HepG2 (cell line): ENCODE measurements around the gene PROK2. TPM values are rescaled to one million over a fixed set of nuclear protein-coding genes. Genes with fewer than 3 reads are reported as not detected.

Source experiments
- ATAC-seq: fragments of 200-7000 bp; cut with Tn5 transposase; 3 replicates; pipeline ENCODE4 v1.9.1; 2020; ENCODE audit warnings: mild to moderate bottlenecking, moderate library complexity
- BruUV-seq: library from RNA; stranded (reverse); fragments of 400-500 nt; replicated peaks from 2 replicates; lab custom pipeline; 2021; lab: Mats Ljungman, UMichigan
- CTCF ChIA-PET: fragments of 300-600 bp; formaldehyde crosslinking; extraction: SDS; loops from one replicate; lab custom pipeline; 2021; ENCODE audit warnings: low total read pairs, inconsistent platforms, low intra/inter-chr PET ratio; lab: Yijun Ruan, JAX
- POLR2A ChIA-PET: fragments of 350-600 bp; sonication (Branson Sonifier 250); formaldehyde crosslinking; loops from one replicate; lab custom pipeline; 2020; ENCODE audit warnings: antibody characterized with exemption, inconsistent platforms; lab: Yijun Ruan, JAX
- DNase-seq: peaks from one replicate; pipeline ENCODE4 v3.0.0-alpha.2; 2015; ENCODE audit warnings: low spot score
- FAIRE-seq: peaks from 3 replicates; lab custom pipeline; 2011; peaks lifted over from hg19 to GRCh38; lab: Jason Lieb, UNC
- H2AFZ ChIP-seq: one replicate; pipeline ENCODE4 v1.6.1; 2011; ENCODE audit warnings: low read length, inconsistent platforms
- H3K27ac ChIP-seq: fragments of 300-600 bp; 3 replicates; pipeline ENCODE4 v1.8.0; 2011; ENCODE audit warnings: mixed run types, mild to moderate bottlenecking, mixed read lengths, low read length, inconsistent platforms; ENCODE audit not compliant: insufficient read depth; ENCODE audit errors: extremely low read length
- H3K27me3 ChIP-seq, 2 experiments: fragments of 200-600 bp in 1 of 2; 2 replicates in 1 of 2; 3 replicates in 1 of 2; pipeline versions ENCODE4 v1.6.0 to v1.8.0; 2011; ENCODE audit warnings: low read length in 2 of 2, mild to moderate bottlenecking in 2 of 2, moderate library complexity in 2 of 2, inconsistent platforms in 1 of 2; ENCODE audit not compliant: insufficient read depth in 2 of 2, control insufficient read depth in 1 of 2
- H3K36me3 ChIP-seq, 2 experiments: fragments of 200-600 bp in 1 of 2; replicated peaks in 1 of 2; 2 replicates in 1 of 2; 3 replicates in 1 of 2; pipeline versions ENCODE4 v1.5.1 to v1.8.0; 2011; ENCODE audit warnings: low read length in 2 of 2, inconsistent platforms in 1 of 2; ENCODE audit not compliant: insufficient read depth in 2 of 2, control insufficient read depth in 1 of 2
- H3K4me1 ChIP-seq: 2 replicates; pipeline ENCODE4 v1.5.1; 2012; ENCODE audit warnings: low read length, inconsistent platforms; ENCODE audit not compliant: insufficient read depth
- H3K4me2 ChIP-seq: 2 replicates; pipeline ENCODE4 v1.6.0; 2011; ENCODE audit warnings: low read depth, low read length, inconsistent platforms
- H3K4me3 ChIP-seq, 3 experiments: fragments of 200-600 bp in 1 of 3; sonication (generic), shearing (Covaris generic) in 1 of 3; replicated peaks in 1 of 3; 2 replicates each; pipeline ENCODE4 v1.5.1; 2011 to 2016; ENCODE audit warnings: low read length in 3 of 3, inconsistent platforms in 2 of 3, low read depth in 2 of 3, mild to moderate bottlenecking in 2 of 3, control low read depth in 1 of 3, mixed read lengths in 1 of 3; ENCODE audit not compliant: insufficient read depth in 1 of 3
- H3K79me2 ChIP-seq: one replicate; pipeline ENCODE4 v1.6.1; 2011; ENCODE audit warnings: low read length, inconsistent platforms; ENCODE audit not compliant: insufficient read depth
- H3K9ac ChIP-seq: 2 replicates; pipeline ENCODE4 v1.6.0; 2011; ENCODE audit warnings: mild to moderate bottlenecking, low read depth, low read length, inconsistent platforms; ENCODE audit not compliant: insufficient read depth
- H3K9me3 ChIP-seq: 2 replicates; pipeline ENCODE4 v1.5.1; 2012; ENCODE audit warnings: mild to moderate bottlenecking, low read length
- H4K20me1 ChIP-seq: 2 replicates; pipeline ENCODE4 v1.6.0; 2011; ENCODE audit warnings: inconsistent platforms, mild to moderate bottlenecking, low read length, moderate library complexity; ENCODE audit not compliant: insufficient read depth
- ATF7 ChIP-seq, 2 experiments: fragments of 450-650 bp in 1 of 2; sonication (generic) in 1 of 2; formaldehyde crosslinking in 1 of 2; IDR thresholded peaks; 2 replicates each; pipeline versions ENCODE4 v1.4.0 to v1.6.1; 2016 to 2020; ENCODE audit warnings: antibody characterized with exemption in 1 of 2, mild to moderate bottlenecking in 1 of 2, missing genetic modification reagents in 1 of 2
- GATAD2A ChIP-seq: IDR thresholded peaks from 2 replicates; pipeline ENCODE4 v1.6.1; 2016
- NR1H2 ChIP-seq: sonication (generic); formaldehyde crosslinking; IDR thresholded peaks from 2 replicates; pipeline ENCODE4 v1.8.1; 2022; ENCODE audit warnings: low read depth, missing genetic modification reagents, borderline replicate concordance
- RAD51 ChIP-seq: fragments of 450-650 bp; IDR thresholded peaks from 2 replicates; pipeline ENCODE4 v1.6.1; 2016; ENCODE audit warnings: borderline replicate concordance
- RARA ChIP-seq: IDR thresholded peaks from 2 replicates; pipeline ENCODE4 v1.6.1; 2016; ENCODE audit warnings: missing genetic modification reagents, missing compliant biosample characterization
- ZFP36L2 ChIP-seq: sonication (generic); formaldehyde crosslinking; IDR thresholded peaks from 2 replicates; pipeline ENCODE4 v1.4.0; 2020; ENCODE audit warnings: missing genetic modification reagents
- ZFP37 ChIP-seq: sonication (generic); formaldehyde crosslinking; IDR thresholded peaks from 2 replicates; pipeline ENCODE4 v1.4.0; 2020; ENCODE audit warnings: missing genetic modification reagents, borderline replicate concordance
- ZFP41 ChIP-seq: sonication (generic); formaldehyde crosslinking; IDR thresholded peaks from 2 replicates; pipeline ENCODE4 v1.4.0; 2020; ENCODE audit warnings: mild to moderate bottlenecking, missing genetic modification reagents, borderline replicate concordance
- ZKSCAN1 ChIP-seq: fragments of 150-350 bp; IDR thresholded peaks from 2 replicates; pipeline ENCODE4 v1.6.1; 2014; ENCODE audit warnings: low read length
- ZNF326 ChIP-seq: sonication (generic); formaldehyde crosslinking; IDR thresholded peaks from 2 replicates; pipeline ENCODE4 v1.4.0; 2020; ENCODE audit warnings: missing genetic modification reagents, borderline replicate concordance
- ZNF337 ChIP-seq: sonication (generic); formaldehyde crosslinking; IDR thresholded peaks from 2 replicates; pipeline ENCODE4 v1.5.1; 2020; ENCODE audit warnings: missing genetic modification reagents, low read depth, mild to moderate bottlenecking, borderline replicate concordance
- ZNF644 ChIP-seq: IDR thresholded peaks from 2 replicates; pipeline ENCODE4 v1.6.1; 2016; ENCODE audit warnings: low read depth
- ZNF724P ChIP-seq: sonication (generic); formaldehyde crosslinking; IDR thresholded peaks from 2 replicates; pipeline ENCODE4 v1.8.0; 2022; ENCODE audit warnings: missing genetic modification reagents, borderline replicate concordance
- ZNF746 ChIP-seq: sonication (generic); formaldehyde crosslinking; IDR thresholded peaks from 2 replicates; pipeline ENCODE4 v1.8.0; 2022; ENCODE audit warnings: mild to moderate bottlenecking, missing genetic modification reagents
- ZSCAN20 ChIP-seq: sonication (generic); formaldehyde crosslinking; IDR thresholded peaks from 2 replicates; pipeline ENCODE4 v1.4.0; 2020; ENCODE audit warnings: missing genetic modification reagents, mild to moderate bottlenecking, borderline replicate concordance
- WGBS: methylation state at CpG from one replicate; pipeline ENCODE4 v1.1.6; 2017; ENCODE audit warnings: low lambda C conversion rate; 5-methylcytosine and 5-hydroxymethylcytosine counted together
- in situ Hi-C: cut with HindIII; loops from 2 replicates; pipeline ENCODE4 v1.10.0; 2017; ENCODE audit warnings: low pct_unique_long_range_greater_than_20kb; ENCODE audit not compliant: extremely low pct_ligation_motif_present
- intact Hi-C: fragments of 100-400 bp; cut with micrococcal nuclease; formaldehyde crosslinking; loops from one replicate; pipeline ENCODE4 v1.10.0; 2022; ENCODE audit not compliant: unreplicated experiment
- polyA plus RNA-seq, 8 experiments: library from polyadenylated mRNA; depleted of rRNA in 3 of 8; stranded (reverse) in 7 of 8; unstranded in 1 of 8; fragments of >200 nt; fragmentation: Illumina TruSeq in 4 of 8; extraction: Trizol in 4 of 8; gene quantifications; 2 replicates each; pipeline versions ENCODE4 v1.2.1 to v1.2.3, GENCODE V29; 2011 to 2016; ENCODE audit warnings: low read depth in 4 of 8, missing spikeins in 1 of 8, mixed read lengths in 1 of 8; ENCODE audit not compliant: insufficient read depth in 1 of 8
- total RNA-seq, 5 experiments: library from RNA; depleted of rRNA; stranded (reverse); fragments of >200 nt; fragmentation: Illumina TruSeq; extraction: Trizol; gene quantifications; 2 replicates each; pipeline ENCODE4 v1.2.3, GENCODE V29; 2016; ENCODE audit warnings: low read depth in 1 of 5
- TF ChIP-seq, protein P1 (sequence below): sonication (generic); formaldehyde crosslinking; IDR thresholded peaks from 2 replicates; pipeline ENCODE4 v1.4.0; 2020; ENCODE audit warnings: mild to moderate bottlenecking, missing genetic modification reagents, borderline replicate concordance
- TF ChIP-seq, protein P2 (sequence below): sonication (generic); formaldehyde crosslinking; IDR thresholded peaks from 2 replicates; pipeline ENCODE4 v1.8.0; 2022; ENCODE audit warnings: mild to moderate bottlenecking, missing genetic modification reagents, borderline replicate concordance
- TF ChIP-seq, protein P3 (sequence below): sonication (generic); formaldehyde crosslinking; IDR thresholded peaks from 2 replicates; pipeline ENCODE4 v1.5.1; 2020; ENCODE audit warnings: missing genetic modification reagents, mild to moderate bottlenecking, borderline replicate concordance

Gene PROK2
- total and polyA plus RNA-seq, 2 of the 13 experiments (the other 11 are each of a cell fraction or from before 2014, with no cell fraction given): not detected

DNA sequence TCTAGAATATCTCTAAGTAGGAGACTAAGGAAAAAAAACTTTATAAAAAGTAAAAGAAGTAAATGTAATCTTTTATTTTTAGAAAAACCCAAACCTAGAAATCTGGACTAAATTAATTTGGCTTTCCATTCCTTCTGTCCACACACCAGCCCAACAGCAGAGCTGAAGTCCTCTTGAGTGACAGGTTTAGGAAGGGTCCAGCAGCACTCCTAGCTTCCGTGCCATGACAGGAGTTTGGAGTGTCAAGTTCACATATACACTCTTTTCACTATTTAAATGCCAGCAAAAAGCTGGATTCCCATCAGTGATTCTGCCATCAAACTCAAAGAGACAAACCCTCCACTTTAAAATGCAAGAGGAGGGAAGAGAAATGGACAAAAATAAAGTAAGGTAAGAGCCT is 13.1 kb downstream of the PROK2 start:
- Histone ChIP-seq H3K4me2 (no peak overlapping the region), H2AFZ (no peak overlapping the region), H3K27me3 (peaks cover 0 to 18% of the 10 kb centered on the region in 2 experiments; a peak in 2 of 5 replicates), H3K9me3 (no peaks in the 10 kb centered on the region), H3K9ac (no peak overlapping the region), H3K27ac (no peak overlapping the region), H3K36me3 (no peaks in the 10 kb centered on the region), H3K4me3 (no peak overlapping the region), H3K79me2 (no peaks in the 10 kb centered on the region), H4K20me1 (no peaks in the 10 kb centered on the region), H3K4me1 (no peaks in the 10 kb centered on the region)
- DNase-seq (no peak), FAIRE-seq (no peak)
- POLR2A ChIA-PET: no interaction called here
- CTCF ChIA-PET: no interaction called here
- no peak for TF ChIP-seq NR1H2 (CRISPR knock-in tag)
- no peak for TF ChIP-seq ZKSCAN1
- TF ChIP-seq RARA: no peak
- TF ChIP-seq ZNF337 (CRISPR knock-in tag): no peak
- TF ChIP-seq, protein P1, sequence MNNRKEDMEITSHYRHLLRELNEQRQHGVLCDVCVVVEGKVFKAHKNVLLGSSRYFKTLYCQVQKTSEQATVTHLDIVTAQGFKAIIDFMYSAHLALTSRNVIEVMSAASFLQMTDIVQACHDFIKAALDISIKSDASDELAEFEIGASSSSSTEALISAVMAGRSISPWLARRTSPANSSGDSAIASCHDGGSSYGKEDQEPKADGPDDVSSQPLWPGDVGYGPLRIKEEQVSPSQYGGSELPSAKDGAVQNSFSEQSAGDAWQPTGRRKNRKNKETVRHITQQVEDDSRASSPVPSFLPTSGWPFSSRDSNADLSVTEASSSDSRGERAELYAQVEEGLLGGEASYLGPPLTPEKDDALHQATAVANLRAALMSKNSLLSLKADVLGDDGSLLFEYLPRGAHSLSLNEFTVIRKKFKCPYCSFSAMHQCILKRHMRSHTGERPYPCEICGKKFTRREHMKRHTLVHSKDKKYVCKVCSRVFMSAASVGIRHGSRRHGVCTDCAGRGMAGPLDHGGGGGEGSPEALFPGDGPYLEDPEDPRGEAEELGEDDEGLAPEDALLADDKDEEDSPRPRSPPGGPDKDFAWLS (CRISPR knock-in tag): no peak
- no peak for TF ChIP-seq ZNF326
- no peak for TF ChIP-seq ATF7 (IDR thresholded peaks at IDR 0.05)
- no peak for TF ChIP-seq ATF7 (CRISPR knock-in tag; IDR thresholded peaks at IDR 0.05)
- TF ChIP-seq ZFP36L2 (CRISPR knock-in tag): no peak
- no peak for TF ChIP-seq GATAD2A
- TF ChIP-seq, protein P2, sequence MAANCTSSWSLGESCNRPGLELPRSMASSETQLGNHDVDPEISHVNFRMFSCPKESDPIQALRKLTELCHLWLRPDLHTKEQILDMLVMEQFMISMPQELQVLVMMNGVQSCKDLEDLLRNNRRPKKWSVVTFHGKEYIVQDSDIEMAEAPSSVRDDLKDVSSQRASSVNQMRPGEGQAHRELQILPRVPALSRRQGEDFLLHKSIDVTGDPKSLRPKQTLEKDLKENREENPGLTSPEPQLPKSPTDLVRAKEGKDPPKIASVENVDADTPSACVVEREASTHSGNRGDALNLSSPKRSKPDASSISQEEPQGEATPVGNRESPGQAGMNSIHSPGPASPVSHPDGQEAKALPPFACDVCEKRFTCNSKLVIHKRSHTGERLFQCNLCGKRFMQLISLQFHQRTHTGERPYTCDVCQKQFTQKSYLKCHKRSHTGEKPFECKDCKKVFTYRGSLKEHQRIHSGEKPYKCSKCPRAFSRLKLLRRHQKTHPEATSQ: no peak
- no peak for TF ChIP-seq ZSCAN20
- TF ChIP-seq RAD51: no peak
- no peak for TF ChIP-seq ZFP37 (CRISPR knock-in tag)
- TF ChIP-seq, protein P3, sequence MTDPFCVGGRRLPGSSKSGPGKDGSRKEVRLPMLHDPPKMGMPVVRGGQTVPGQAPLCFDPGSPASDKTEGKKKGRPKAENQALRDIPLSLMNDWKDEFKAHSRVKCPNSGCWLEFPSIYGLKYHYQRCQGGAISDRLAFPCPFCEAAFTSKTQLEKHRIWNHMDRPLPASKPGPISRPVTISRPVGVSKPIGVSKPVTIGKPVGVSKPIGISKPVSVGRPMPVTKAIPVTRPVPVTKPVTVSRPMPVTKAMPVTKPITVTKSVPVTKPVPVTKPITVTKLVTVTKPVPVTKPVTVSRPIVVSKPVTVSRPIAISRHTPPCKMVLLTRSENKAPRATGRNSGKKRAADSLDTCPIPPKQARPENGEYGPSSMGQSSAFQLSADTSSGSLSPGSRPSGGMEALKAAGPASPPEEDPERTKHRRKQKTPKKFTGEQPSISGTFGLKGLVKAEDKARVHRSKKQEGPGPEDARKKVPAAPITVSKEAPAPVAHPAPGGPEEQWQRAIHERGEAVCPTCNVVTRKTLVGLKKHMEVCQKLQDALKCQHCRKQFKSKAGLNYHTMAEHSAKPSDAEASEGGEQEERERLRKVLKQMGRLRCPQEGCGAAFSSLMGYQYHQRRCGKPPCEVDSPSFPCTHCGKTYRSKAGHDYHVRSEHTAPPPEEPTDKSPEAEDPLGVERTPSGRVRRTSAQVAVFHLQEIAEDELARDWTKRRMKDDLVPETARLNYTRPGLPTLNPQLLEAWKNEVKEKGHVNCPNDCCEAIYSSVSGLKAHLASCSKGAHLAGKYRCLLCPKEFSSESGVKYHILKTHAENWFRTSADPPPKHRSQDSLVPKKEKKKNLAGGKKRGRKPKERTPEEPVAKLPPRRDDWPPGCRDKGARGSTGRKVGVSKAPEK (CRISPR knock-in tag): no peak
- TF ChIP-seq ZNF746 (CRISPR knock-in tag): no peak
- TF ChIP-seq ZNF724P (CRISPR knock-in tag): no peak
- TF ChIP-seq ZFP41 (CRISPR knock-in tag): no peak
- no peak for TF ChIP-seq ZNF644 (CRISPR knock-in tag)
- TF ChIP-seq, all 625 proteins: peak for 0
- BruUV-seq: no TSS peak
- in situ Hi-C loops (no loop called here), intact Hi-C loops (no loop called here)
- ATAC-seq: no peak
- WGBS: 0% methylated on average over 1 of the region's 1 CpG
